SK-N-MC (cell line): Measurements from ENCODE around the gene WDTC1.

ENCODE experiments used
- EZH2 ChIP-seq: fragments of 200-600 bp; sonication (generic); IDR thresholded peaks from one replicate; pipeline ENCODE4 v1.6.1; 2017; ENCODE audit warnings: antibody characterized with exemption
- FOXP2 ChIP-seq: optimal IDR thresholded peaks from 2 replicates; pipeline ENCODE3; 2011; ENCODE audit warnings: mild to moderate bottlenecking, moderate library complexity; ENCODE audit not compliant: insufficient read depth; ENCODE audit errors: extremely low read length, control extremely low read depth

GRCh38 chr1:27336756-27337155 lies 102.3 kb downstream of the WDTC1 start:
- no peak for TF ChIP-seq EZH2
- no peak for TF ChIP-seq FOXP2
